GF-D8 (cell line): ENCODE measurements around the gene TEP1.
"Not testable (repeated sequence)": the region's sequence is repeated elsewhere in the genome, so short reads cannot be mapped to it uniquely, and the experiment has no call there.

Experiments
- DNase-seq: peaks from one replicate; lab custom pipeline; 2025; lab: John Stamatoyannopoulos, UW

Gene TEP1

DNA sequence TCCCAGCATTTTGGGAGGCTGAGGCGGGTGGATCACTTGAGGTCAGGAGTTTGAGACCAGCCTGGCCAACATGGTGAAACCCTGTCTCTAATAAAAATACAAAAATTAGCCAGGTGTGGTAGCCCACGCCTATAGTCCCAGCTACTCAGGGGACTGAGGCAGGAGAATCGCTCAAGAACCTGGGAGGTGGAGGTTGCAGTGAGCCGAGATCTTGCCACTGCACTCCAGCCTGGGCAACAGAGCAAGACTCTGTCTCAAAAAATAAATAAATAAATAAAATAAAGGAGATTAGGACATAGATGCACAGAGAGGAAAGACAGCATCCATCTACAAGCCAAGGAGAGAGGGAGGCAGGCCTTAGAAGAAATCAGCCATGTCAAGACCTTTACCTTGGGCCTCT, 72.3 kb downstream of the TEP1 start:
- not testable (repeated sequence) for DNase-seq

- DNase-seq: no peak
Observed at GRCh38 chr14:20334017-20334416, 79.3 kb downstream of the TEP1 start.

DNA sequence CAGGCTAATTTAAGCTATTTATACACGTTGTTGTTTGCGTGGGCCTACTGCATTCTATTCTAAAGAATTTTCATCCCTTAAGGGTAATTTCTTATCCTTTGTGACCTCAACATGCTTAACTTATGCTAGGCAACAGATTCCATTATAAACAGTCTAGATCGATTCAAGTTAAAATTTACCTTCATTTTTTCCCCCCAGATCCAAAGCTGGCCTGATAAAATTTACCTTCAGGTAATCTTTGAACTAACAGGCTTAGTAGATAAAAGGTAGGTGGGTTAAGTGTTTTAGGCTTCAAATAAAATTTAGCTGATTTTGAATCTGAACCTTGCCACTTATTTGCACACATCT, 79.8 kb downstream of the TEP1 start:
- DNase-seq: no peak

GRCh38 chr14:20332788-20333493, 80.4 kb downstream of the TEP1 start, which contains the start of gene CCNB1IP1:
Gene CCNB1IP1, minus strand, starts transcription at chr14:20333279. Its CDS starts 16,756 bp downstream, at chr14:20316523.
- DNase-seq: peak; percentile 77

DNA sequence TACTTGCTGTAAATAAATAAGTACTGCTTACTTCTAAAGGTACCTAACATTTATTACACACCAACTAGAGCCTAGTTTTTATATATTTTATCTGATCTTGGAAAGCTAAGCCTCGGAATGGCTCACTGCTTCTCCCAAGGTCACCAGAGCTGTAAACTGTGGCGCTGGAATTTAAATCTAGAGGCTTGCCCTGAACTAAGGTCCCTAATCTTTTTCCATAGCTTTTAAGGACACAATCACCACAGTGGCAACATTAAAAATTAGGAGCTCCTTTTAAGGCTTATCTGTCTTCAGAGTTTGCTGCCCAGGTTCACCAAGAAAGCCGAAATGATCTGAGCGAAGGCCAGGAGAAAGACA, 80.9 kb downstream of the TEP1 start:
- DNase-seq: no peak

DNA sequence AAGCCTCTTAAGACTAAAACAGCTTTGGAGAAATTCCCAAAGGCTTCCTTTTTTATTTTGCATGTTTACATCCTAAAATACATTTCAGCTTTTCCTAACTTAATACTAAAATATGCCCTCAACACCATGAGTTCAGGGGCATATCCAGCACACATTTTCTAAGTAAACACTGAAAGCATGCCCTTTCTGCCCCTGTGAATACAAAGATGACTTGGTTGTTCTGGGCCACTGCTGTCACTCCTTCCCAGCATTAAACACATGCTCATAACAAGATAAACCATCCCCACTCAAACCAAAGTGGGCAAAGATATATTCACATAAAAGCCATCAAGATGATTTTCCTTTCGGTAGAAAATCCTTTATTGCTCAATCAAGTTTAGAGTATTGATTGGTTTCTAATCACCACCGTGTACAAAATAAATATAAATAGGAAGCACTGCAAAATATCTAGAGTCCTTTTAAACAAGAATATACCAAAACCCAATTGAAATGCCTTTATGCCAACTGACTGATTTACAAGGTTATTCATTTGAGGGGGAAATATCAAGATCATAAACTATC, 82.2 kb downstream of the TEP1 start:
- no peak for DNase-seq

- DNase-seq: no peak
Observed at GRCh38 chr14:20329355-20329754, 83.9 kb downstream of the TEP1 start.

GRCh38 chr14:20328705-20329104, 84.6 kb downstream of the TEP1 start:
- no peak for DNase-seq

DNA sequence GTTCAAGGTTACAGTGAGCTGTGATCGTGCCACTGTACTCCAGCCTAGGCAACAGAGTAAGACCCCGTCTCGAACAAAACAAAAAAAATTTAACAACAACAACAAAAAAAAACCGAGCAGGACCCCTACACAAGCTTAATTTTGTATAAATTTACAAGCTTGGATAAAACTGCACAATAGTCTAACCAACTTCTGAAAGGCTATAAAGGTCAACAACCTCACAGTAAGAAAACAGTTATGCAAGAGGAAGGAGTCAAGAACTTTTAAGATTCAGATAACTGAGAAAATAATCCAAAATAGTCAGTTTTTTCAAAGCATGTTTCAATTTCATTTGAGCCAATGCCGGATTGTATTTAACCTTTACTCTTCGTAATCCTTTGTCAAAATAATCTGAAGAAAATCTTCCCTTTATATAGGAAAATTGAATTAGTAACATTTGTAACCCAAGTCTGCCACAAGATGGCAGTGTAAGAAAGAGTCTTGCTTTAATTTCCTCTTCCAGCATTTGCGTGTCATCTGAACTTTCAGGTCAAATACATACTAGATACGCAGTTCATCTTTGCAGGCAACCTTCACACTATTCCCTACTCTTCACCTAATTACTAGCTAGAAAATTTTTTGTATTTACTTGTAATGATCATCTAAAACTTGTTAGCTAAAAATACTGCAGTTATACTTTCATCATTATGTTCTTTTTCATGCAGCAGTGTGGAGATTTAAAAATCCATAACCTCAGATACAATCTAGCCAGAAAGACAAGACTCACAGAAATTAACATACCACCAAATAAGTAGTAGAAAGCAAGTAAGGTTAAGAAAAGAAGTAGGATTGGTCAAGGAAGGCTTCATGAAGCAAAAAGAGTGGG, 86.1 kb downstream of the TEP1 start:
- peak; percentile 25 for DNase-seq

- no peak for DNase-seq
Observed at GRCh38 chr14:20317720-20318119, 95.6 kb downstream of the TEP1 start.
